GM21529 (cell line): ENCODE results near the gene PARN.
A peak's percentile ranks its signal among the peaks of the same experiment; 100 is the strongest.

Experiments used
- ATAC-seq: cut with Tn5 transposase; IDR thresholded peaks from one replicate; pipeline ENCODE4 v1.9.1; 2021; ENCODE audit not compliant: unreplicated experiment

Gene PARN

GRCh38 chr16:14531101-14531500, 99.0 kb downstream of the PARN start:
- no peak for ATAC-seq

- ATAC-seq = no peak
Observed at GRCh38 chr16:14530046-14530445, 100.0 kb downstream of the PARN start.

GRCh38 chr16:14529010-14529669, 100.9 kb downstream of the PARN start:
- ATAC-seq = no peak

GRCh38 chr16:14528306-14528705, 101.8 kb downstream of the PARN start:
- no peak for ATAC-seq

- ATAC-seq = no peak
Observed at GRCh38 chr16:14527411-14528044, 102.5 kb downstream of the PARN start.

GRCh38 chr16:14525596-14525995, 104.5 kb downstream of the PARN start:
- ATAC-seq = no peak

GRCh38 chr16:14524979-14525378, 105.1 kb downstream of the PARN start:
- no peak for ATAC-seq

GRCh38 chr16:14523632-14524031, 106.4 kb downstream of the PARN start:
- ATAC-seq = no peak

GRCh38 chr16:14522671-14523070, 107.4 kb downstream of the PARN start:
- no peak for ATAC-seq

GRCh38 chr16:14520753-14521152, 109.3 kb downstream of the PARN start:
- ATAC-seq = no peak

GRCh38 chr16:14514967-14515366, 115.1 kb downstream of the PARN start:
- no peak for ATAC-seq

GRCh38 chr16:14513389-14514107, 116.5 kb downstream of the PARN start:
- no peak for ATAC-seq

- no peak for ATAC-seq
Observed at GRCh38 chr16:14511800-14512135, 118.3 kb downstream of the PARN start.

GRCh38 chr16:14510939-14511799, 118.9 kb downstream of the PARN start:
- ATAC-seq = no peak

GRCh38 chr16:14510581-14510938, 119.5 kb downstream of the PARN start:
- no peak for ATAC-seq

GRCh38 chr16:14509675-14510132, 120.4 kb downstream of the PARN start:
- no peak for ATAC-seq

GRCh38 chr16:14509055-14509454, 121.0 kb downstream of the PARN start:
- no peak for ATAC-seq

GRCh38 chr16:14505846-14506245, 124.2 kb downstream of the PARN start:
- no peak for ATAC-seq

- peak; percentile 81 for ATAC-seq
Observed at GRCh38 chr16:14502932-14503741, 126.9 kb downstream of the PARN start.

GRCh38 chr16:14502256-14502875, 127.7 kb downstream of the PARN start:
- ATAC-seq = no peak
